ENCODE measurements around the gene NATD1.
A peak's percentile ranks its signal among the peaks of the same experiment; 100 is the strongest.

Gene NATD1

GRCh38 chr17:21280081-21280518 is 26.9 kb upstream of the NATD1 start:
- TF ChIP-seq EGR1 (IDR thresholded peaks at IDR 0.05) (no peak), USF1 (IDR thresholded peaks at IDR 0.05) (peak; percentile 31; the same call in 1 of the 2 replicates), YY1 (IDR thresholded peaks at IDR 0.05; ENCODE audit: low read depth) (no peak), TCF12 (IDR thresholded peaks at IDR 0.05; ENCODE audit: low read depth) (no peak), TAF1 (IDR thresholded peaks at IDR 0.05; ENCODE audit: low read depth) (no peak), RAD21 (IDR thresholded peaks at IDR 0.05; ENCODE audit: low read depth) (peak; percentile 96), NFIC (IDR thresholded peaks at IDR 0.05) (no peak), REST (IDR thresholded peaks at IDR 0.05; ENCODE audit: low read depth) (no peak), MAX (IDR thresholded peaks at IDR 0.05) (peak; percentile 71)

- TF ChIP-seq ZBTB7A (IDR thresholded peaks at IDR 0.05; ENCODE audit: low read depth) (no peak), YY1 (IDR thresholded peaks at IDR 0.05; ENCODE audit: low read depth) (no peak), RAD21 (IDR thresholded peaks at IDR 0.05; ENCODE audit: low read depth) (no peak), TEAD4 (IDR thresholded peaks at IDR 0.05) (no peak), CEBPB (IDR thresholded peaks at IDR 0.05) (no peak), FOXM1 (IDR thresholded peaks at IDR 0.05; ENCODE audit: borderline replicate concordance, low read depth) (no peak), TAF1 (IDR thresholded peaks at IDR 0.05; ENCODE audit: low read depth) (no peak), TCF12 (IDR thresholded peaks at IDR 0.05; ENCODE audit: low read depth) (no peak), USF1 (IDR thresholded peaks at IDR 0.05) (no peak), NFIC (IDR thresholded peaks at IDR 0.05) (no peak), EGR1 (IDR thresholded peaks at IDR 0.05) (no peak), REST (IDR thresholded peaks at IDR 0.05; ENCODE audit: low read depth) (no peak), MAX (IDR thresholded peaks at IDR 0.05) (no peak)
Measured at GRCh38 chr17:21279582-21279981, 26.4 kb upstream of the NATD1 start.

GRCh38 chr17:21279198-21279535 is 26.0 kb upstream of the NATD1 start:
- TF ChIP-seq REST (IDR thresholded peaks at IDR 0.05; ENCODE audit: low read depth) (no peak), TCF12 (IDR thresholded peaks at IDR 0.05; ENCODE audit: low read depth) (no peak), EP300 (IDR thresholded peaks at IDR 0.05; ENCODE audit: borderline replicate concordance) (no peak), MAX (IDR thresholded peaks at IDR 0.05) (no peak), ZBTB7A (IDR thresholded peaks at IDR 0.05; ENCODE audit: low read depth) (no peak), CREB1 (IDR thresholded peaks at IDR 0.05; ENCODE audit: low read depth) (no peak), USF1 (IDR thresholded peaks at IDR 0.05) (no peak), TEAD4 (IDR thresholded peaks at IDR 0.05) (no peak), FOXM1 (IDR thresholded peaks at IDR 0.05; ENCODE audit: borderline replicate concordance, low read depth) (no peak), YY1 (IDR thresholded peaks at IDR 0.05; ENCODE audit: low read depth) (no peak), TAF1 (IDR thresholded peaks at IDR 0.05; ENCODE audit: low read depth) (no peak), NFIC (IDR thresholded peaks at IDR 0.05) (no peak), CEBPB (IDR thresholded peaks at IDR 0.05) (no peak), RAD21 (IDR thresholded peaks at IDR 0.05; ENCODE audit: low read depth) (no peak), EGR1 (IDR thresholded peaks at IDR 0.05) (no peak)

All from Ishikawa (cell line).